KMS-11 (cell line): ENCODE results near the gene VASH2.
"Not testable (repeated sequence)": the region's sequence is repeated elsewhere in the genome, so short reads cannot be mapped to it uniquely, and the experiment has no call there.

Source experiments
- H2AFZ ChIP-seq: fragments of 200-600 bp; sonication (generic); 2 replicates; pipeline ENCODE4 v1.6.1; 2016; ENCODE audit warnings: antibody characterized with exemption, mixed run types, low read depth
- H3K27ac ChIP-seq: fragments of 200-600 bp; sonication (generic); 2 replicates; pipeline ENCODE4 v1.6.1; 2016; ENCODE audit warnings: mild to moderate bottlenecking, mixed run types
- H3K27me3 ChIP-seq: fragments of 200-600 bp; sonication (generic); 2 replicates; pipeline ENCODE4 v1.6.1; 2017; ENCODE audit warnings: mild to moderate bottlenecking, low read depth, mixed run types, moderate library complexity; ENCODE audit not compliant: insufficient read depth
- H3K36me3 ChIP-seq: fragments of 200-600 bp; sonication (generic); 2 replicates; pipeline ENCODE4 v1.6.1; 2017; ENCODE audit warnings: mild to moderate bottlenecking, mixed run types; ENCODE audit not compliant: insufficient read depth
- H3K4me1 ChIP-seq: fragments of 200-600 bp; sonication (generic); 2 replicates; pipeline ENCODE4 v1.6.1; 2016; ENCODE audit warnings: mild to moderate bottlenecking, low read depth, mixed run types; ENCODE audit not compliant: poor library complexity, severe bottlenecking
- H3K4me2 ChIP-seq: fragments of 200-600 bp; sonication (generic); 2 replicates; pipeline ENCODE4 v1.7.0; 2016; ENCODE audit warnings: mild to moderate bottlenecking, mixed run types
- H3K4me3 ChIP-seq: fragments of 200-600 bp; sonication (generic); IDR thresholded peaks from 2 replicates; pipeline ENCODE4 v1.6.1; 2017; ENCODE audit warnings: low read depth, low read length, mixed read lengths; ENCODE audit not compliant: insufficient read depth
- H3K79me2 ChIP-seq: fragments of 200-600 bp; sonication (generic); 2 replicates; pipeline ENCODE4 v1.6.1; 2016; ENCODE audit warnings: low read depth, mixed run types; ENCODE audit not compliant: insufficient read depth
- H3K9ac ChIP-seq: fragments of 200-600 bp; sonication (generic); 2 replicates; pipeline ENCODE4 v1.6.1; 2016; ENCODE audit warnings: mild to moderate bottlenecking, mixed run types
- H4K20me1 ChIP-seq: fragments of 200-600 bp; sonication (generic); 2 replicates; pipeline ENCODE4 v1.6.1; 2016; ENCODE audit warnings: mild to moderate bottlenecking, mixed run types; ENCODE audit not compliant: insufficient read depth
- TF ChIP-seq, protein P1 (sequence below): fragments of 200-600 bp; sonication (generic); conservative IDR thresholded peaks from 2 replicates; pipeline ENCODE4 v1.6.1; 2017; ENCODE audit warnings: low read depth, mild to moderate bottlenecking, antibody characterized with exemption, low read length, moderate library complexity, mixed read lengths

The VASH2 gene

DNA sequence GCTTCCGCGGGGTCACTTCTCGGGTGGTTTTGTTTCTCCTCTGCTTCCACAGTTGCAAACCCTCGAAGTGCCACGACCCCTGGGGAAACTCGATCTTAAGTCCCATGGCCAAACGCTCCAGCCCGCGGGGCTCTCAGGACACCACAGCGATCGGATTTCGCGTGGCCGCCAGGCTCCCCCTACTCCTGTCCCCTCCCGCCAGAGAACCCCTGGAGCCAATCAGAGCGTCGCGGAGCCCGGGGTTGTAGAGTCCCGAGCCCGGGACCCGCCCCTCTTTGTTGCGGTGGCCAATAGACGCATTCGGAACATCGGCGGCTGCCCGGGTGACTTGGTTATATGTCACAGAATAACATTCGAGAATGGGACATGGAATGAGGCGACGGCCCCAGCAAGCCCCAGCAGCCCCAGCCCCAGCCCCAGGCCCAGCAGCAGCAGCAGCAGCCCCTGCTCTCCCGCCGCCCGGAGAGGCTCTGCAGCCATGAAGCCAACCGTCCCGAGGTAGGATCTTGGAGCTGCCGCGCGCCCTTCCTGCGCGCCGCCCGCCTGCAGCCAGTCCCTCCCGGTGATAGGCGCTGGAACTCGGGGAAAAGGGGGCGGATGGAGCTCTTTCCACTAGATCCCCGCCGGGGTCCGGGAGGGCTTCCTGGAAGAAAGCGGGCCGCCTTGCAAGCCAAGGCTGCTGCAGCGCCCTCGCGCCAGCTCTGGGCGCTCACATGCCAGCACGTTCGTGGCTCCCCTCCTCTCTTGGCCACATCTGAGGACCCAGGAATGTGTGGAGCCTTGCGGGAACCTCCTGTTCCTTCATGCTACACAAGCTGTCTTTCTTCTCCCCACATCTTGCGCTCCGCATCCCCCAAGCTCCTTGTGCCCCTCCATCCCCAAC lies at the start of gene VASH2:
Gene VASH2 (plus strand): TSS at position 299 of the 883 bp plus-strand sequence. CDS start 1,002 bp downstream, outside the sequence.
- peak within 1 kb of the TSS; percentile 43 for H2AFZ ChIP-seq
- no peaks in the 10 kb centered on the region for H3K79me2 ChIP-seq
- peak within 1 kb of the TSS; percentile 39; the same call in 1 of the 2 replicates for H3K4me2 ChIP-seq
- no peaks in the 10 kb centered on the region for H4K20me1 ChIP-seq
- H3K4me3 ChIP-seq, result peak within 1 kb of the TSS; percentile 44
- no peak within 1 kb of the TSS for H3K27ac ChIP-seq
- no peaks in the 10 kb centered on the region for H3K36me3 ChIP-seq
- peak within 1 kb of the TSS; percentile 22; the same call in 1 of the 2 replicates for H3K9ac ChIP-seq
- TF ChIP-seq, protein P1, sequence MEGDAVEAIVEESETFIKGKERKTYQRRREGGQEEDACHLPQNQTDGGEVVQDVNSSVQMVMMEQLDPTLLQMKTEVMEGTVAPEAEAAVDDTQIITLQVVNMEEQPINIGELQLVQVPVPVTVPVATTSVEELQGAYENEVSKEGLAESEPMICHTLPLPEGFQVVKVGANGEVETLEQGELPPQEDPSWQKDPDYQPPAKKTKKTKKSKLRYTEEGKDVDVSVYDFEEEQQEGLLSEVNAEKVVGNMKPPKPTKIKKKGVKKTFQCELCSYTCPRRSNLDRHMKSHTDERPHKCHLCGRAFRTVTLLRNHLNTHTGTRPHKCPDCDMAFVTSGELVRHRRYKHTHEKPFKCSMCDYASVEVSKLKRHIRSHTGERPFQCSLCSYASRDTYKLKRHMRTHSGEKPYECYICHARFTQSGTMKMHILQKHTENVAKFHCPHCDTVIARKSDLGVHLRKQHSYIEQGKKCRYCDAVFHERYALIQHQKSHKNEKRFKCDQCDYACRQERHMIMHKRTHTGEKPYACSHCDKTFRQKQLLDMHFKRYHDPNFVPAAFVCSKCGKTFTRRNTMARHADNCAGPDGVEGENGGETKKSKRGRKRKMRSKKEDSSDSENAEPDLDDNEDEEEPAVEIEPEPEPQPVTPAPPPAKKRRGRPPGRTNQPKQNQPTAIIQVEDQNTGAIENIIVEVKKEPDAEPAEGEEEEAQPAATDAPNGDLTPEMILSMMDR, result no peak
- H3K27me3 ChIP-seq, result no peaks in the 10 kb centered on the region
- H3K4me1 ChIP-seq, result peaks cover 13% of the 10 kb centered on the region

DNA sequence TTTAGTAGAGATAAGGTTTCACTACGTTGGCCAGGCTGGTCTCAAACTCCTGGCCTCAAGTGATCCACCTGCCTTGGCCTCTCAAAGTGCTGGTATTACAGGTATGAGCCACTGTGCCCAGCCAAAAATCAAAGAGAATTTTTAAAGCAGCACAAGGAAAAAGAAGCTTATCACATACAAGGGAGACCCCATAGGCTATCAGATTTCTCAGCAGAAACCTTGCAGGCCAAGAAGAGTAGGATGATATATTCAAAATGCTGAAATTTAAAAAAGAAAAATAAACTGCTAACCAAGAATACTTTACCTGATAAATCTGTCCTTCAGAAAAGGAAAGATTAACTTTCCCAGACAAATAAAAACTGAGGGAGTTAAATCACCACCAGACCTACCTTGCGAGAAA lies 49.1 kb upstream of the VASH2 start:
- no peak overlapping the region for H3K4me2 ChIP-seq
- no peak overlapping the region for H3K9ac ChIP-seq
- no peaks in the 10 kb centered on the region; the same call in 1 of the 2 replicates for H3K36me3 ChIP-seq
- H4K20me1 ChIP-seq, result no peaks in the 10 kb centered on the region
- H3K79me2 ChIP-seq, result no peaks in the 10 kb centered on the region
- no peaks in the 10 kb centered on the region for H3K4me1 ChIP-seq
- TF ChIP-seq, protein P1, result no peak
- H3K27me3 ChIP-seq, result no peaks in the 10 kb centered on the region; the same call in 1 of the 2 replicates
- H2AFZ ChIP-seq, result no peak overlapping the region
- no peak overlapping the region for H3K27ac ChIP-seq
- no peak overlapping the region for H3K4me3 ChIP-seq

DNA sequence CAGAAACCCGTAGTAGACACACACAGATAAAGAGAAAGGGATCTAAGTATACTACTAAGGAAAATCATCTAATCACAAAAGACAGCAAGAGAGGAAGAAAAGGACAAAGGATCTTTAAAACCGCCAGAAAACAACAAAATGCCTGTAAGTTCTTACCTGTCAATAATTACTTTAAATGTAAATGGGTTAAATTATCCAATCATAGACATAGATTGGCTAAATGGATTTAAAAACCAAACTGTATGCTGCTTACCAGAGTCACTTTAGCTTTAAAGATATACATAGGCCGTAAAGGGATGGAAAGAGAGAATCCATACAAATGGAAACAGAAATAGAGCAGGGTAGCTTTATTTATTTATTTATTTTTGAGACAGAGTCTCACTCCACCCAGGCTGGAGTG lies 48.3 kb upstream of the VASH2 start:
- no peaks in the 10 kb centered on the region; the same call in 1 of the 2 replicates for H3K27me3 ChIP-seq
- H4K20me1 ChIP-seq, result no peaks in the 10 kb centered on the region
- no peak overlapping the region for H2AFZ ChIP-seq
- no peak overlapping the region for H3K27ac ChIP-seq
- no peak overlapping the region for H3K9ac ChIP-seq
- H3K36me3 ChIP-seq, result no peaks in the 10 kb centered on the region
- no peak overlapping the region for H3K4me3 ChIP-seq
- no peaks in the 10 kb centered on the region for H3K4me1 ChIP-seq
- no peak overlapping the region for H3K4me2 ChIP-seq
- TF ChIP-seq, protein P1, result no peak
- no peaks in the 10 kb centered on the region for H3K79me2 ChIP-seq

DNA sequence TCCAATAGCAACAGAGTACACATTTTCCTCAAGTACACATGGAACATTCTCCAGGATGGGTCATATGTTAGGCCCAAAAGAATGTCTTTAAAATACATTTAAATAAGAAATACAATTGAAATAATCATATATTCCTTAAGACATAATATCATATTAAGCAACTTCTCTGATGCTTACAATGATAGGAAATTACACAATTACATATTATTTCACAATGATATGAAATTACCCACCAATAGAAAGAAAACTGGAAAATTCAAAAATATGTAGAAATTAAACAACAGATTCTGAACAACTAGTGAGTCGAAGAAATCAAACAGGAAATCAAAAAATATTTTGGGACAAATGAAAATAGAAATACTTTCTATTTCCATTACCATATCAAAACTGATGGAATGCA lies 46.7 kb upstream of the VASH2 start:
- Histone ChIP-seq H2AFZ (no peak overlapping the region), H3K79me2 (no peaks in the 10 kb centered on the region), H3K27me3 (no peaks in the 10 kb centered on the region), H3K27ac (no peak overlapping the region), H3K4me3 (no peak overlapping the region), H3K4me1 (no peaks in the 10 kb centered on the region), H3K4me2 (no peak overlapping the region), H3K36me3 (no peaks in the 10 kb centered on the region), H4K20me1 (no peaks in the 10 kb centered on the region), H3K9ac (no peak overlapping the region)
- TF ChIP-seq, protein P1, result no peak

DNA sequence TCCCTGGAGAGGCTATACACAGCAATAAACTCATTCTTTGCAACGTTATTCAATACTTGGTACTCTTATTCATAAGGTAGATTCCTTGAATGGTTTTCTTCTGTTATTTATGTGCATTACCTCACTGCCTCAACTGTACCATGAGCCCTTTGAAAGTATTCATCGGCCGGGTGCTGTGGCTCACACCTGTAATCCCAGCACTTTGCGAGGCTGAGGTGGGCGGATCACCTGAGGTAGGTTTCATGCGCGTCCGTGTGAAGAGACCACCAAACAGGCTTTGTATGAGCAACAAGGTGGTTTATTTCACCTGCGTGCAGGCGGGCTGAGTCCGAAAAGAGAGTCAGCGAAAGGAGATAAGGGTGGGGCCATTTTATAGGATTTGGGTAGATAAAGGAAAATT lies 42.3 kb upstream of the VASH2 start:
- H3K27me3 ChIP-seq, result not testable (repeated sequence)

More for the DNA sequence above, 42.3 kb upstream of the VASH2 start:
- H3K27ac ChIP-seq, H3K4me3 ChIP-seq, H3K4me2 ChIP-seq, H3K9ac ChIP-seq, H3K36me3 ChIP-seq, H3K4me1 ChIP-seq, H4K20me1 ChIP-seq, H2AFZ ChIP-seq, H3K79me2 ChIP-seq: not testable (repeated sequence)
